Karpas-422 (cell line): Measurements from ENCODE around the gene TTC33. TPM values are rescaled to one million over a fixed set of nuclear protein-coding genes. Genes with fewer than 3 reads are reported as not detected.

Source experiments
- small RNA-seq: library from RNA; depleted of rRNA; stranded (forward); fragments of <200 nt; gene quantifications from one replicate; pipeline ENCODE3, GENCODE V24; 2014
- total RNA-seq: library from RNA; depleted of rRNA; stranded (reverse); fragments of >200 nt; shearing (Covaris generic); gene quantifications from 2 replicates; pipeline ENCODE4 v1.2.3, GENCODE V29; 2014; ENCODE audit warnings: low replicate concordance; rRNA removed

TTC33 gene
- total RNA-seq, 1 experiment from 2014 or later = 18.5 TPM

Small RNA genes within 50 kb of the gene (small RNA-seq; reads per million reads assigned to genes)
- gene RF00092 (not detected), gene RF00191 (not detected)

Other genes with a start within 250 kb of the TTC33 start
- not detected in 2 replicates for gene PTGER4, start 76.0 kb downstream of the TTC33 start, total RNA-seq
- gene PRKAA1, start 42.4 kb upstream of the TTC33 start, total RNA-seq = 53.0 and 62.2 TPM in 2 replicates
- gene RPL37, start 79.3 kb upstream of the TTC33 start, total RNA-seq = 3,939 and 6,611 TPM in 2 replicates
- gene CARD6, start 85.4 kb upstream of the TTC33 start, total RNA-seq = 0.43 and 1.0 TPM in 2 replicates
- not detected in 2 replicates for gene C7, start 153.5 kb upstream of the TTC33 start, total RNA-seq